ENCODE measurements around the gene PGBD5. TPM values are rescaled to one million over a fixed set of nuclear protein-coding genes. Genes with fewer than 3 reads are reported as not detected.
A peak's percentile ranks its signal among the peaks of the same experiment; 100 is the strongest.

The PGBD5 gene
- total and polyA plus RNA-seq, 4 donors: 0.54 to 3.0 (median 1.8) TPM

DNA sequence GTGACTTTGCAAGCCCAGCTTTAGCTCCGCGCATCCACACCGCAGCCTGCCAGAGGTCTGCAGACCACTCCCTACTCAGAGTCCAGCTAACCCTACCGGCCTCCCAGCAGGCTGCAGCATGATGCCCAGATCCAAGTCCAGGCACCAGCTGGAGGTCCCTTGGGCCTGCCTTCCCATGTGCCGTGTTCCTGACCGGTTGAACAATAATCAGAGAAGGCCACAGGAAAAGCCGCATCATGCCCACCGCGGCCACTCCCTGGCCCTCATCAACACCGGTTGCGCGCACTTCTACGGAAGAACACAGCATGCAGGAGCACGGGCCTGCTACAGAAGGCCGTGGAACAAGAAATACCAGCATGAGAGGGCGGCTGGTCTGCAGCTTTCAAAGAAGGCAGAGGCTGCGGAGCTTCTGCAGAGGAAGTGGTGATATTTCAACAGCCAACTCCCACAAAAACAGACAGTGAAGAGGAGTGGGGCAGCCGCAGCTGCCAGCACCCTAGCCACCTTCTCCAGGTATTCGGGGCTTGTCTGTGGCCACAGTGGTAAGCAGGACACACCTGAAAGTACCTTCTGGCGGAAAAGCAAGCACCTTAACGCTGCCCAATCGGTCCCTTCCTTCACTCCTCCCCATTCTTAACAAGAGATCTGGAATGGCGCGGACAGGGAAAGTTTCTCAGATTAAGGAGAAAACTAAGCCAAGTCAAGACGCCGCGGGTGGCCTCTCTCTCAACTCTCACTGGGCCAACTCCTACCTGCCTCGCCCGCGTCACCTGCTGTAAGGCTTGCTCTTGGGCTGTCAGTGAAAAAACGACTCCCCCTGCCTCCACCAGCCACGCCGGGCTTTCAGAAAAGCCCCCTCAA is 1.5 kb downstream of the PGBD5 start:
- peaks cover 9 to 32% (median 25%) of the 10 kb centered on the region in 3 donors for H3K27me3 ChIP-seq (ENCODE audit: control insufficient read depth in 3 of 3, insufficient read depth in 3 of 3, low read length in 2 of 3)
- no peak overlapping the region for H3K9ac ChIP-seq (ENCODE audit: insufficient read depth in 1 of 2, low read length in 2 of 2)
- no peaks in the 10 kb centered on the region for H3K36me3 ChIP-seq (ENCODE audit: control insufficient read depth in 4 of 4, insufficient read depth in 4 of 4, low read length in 4 of 4)
- peaks cover 0 to 2% (median 0%) of the 10 kb centered on the region in 4 donors for H3K9me3 ChIP-seq (ENCODE audit: control insufficient read depth in 4 of 4, insufficient read depth in 3 of 4, low read length in 3 of 4)
- DNase-seq (peak in 2 of 3 donors; percentile 29 to 35), ATAC-seq (ENCODE audit: insufficient read depth, low FRiP score) (no peak)
- 6 to 9% methylated on average over 33 of the region's 33 CpGs for WGBS, 2 donors
- H3K4me1 ChIP-seq (ENCODE audit: control insufficient read depth in 5 of 5, insufficient read depth in 5 of 5, low read length in 5 of 5): peaks cover 2 to 16% (median 6%) of the 10 kb centered on the region in 5 donors
- TF ChIP-seq, protein P1, sequence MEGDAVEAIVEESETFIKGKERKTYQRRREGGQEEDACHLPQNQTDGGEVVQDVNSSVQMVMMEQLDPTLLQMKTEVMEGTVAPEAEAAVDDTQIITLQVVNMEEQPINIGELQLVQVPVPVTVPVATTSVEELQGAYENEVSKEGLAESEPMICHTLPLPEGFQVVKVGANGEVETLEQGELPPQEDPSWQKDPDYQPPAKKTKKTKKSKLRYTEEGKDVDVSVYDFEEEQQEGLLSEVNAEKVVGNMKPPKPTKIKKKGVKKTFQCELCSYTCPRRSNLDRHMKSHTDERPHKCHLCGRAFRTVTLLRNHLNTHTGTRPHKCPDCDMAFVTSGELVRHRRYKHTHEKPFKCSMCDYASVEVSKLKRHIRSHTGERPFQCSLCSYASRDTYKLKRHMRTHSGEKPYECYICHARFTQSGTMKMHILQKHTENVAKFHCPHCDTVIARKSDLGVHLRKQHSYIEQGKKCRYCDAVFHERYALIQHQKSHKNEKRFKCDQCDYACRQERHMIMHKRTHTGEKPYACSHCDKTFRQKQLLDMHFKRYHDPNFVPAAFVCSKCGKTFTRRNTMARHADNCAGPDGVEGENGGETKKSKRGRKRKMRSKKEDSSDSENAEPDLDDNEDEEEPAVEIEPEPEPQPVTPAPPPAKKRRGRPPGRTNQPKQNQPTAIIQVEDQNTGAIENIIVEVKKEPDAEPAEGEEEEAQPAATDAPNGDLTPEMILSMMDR (IDR thresholded peaks at IDR 0.05; ENCODE audit: control extremely low read depth, extremely low read depth): no peak
- no peak overlapping the region for H3K4me3 ChIP-seq
- no peak overlapping the region for H3K27ac ChIP-seq (ENCODE audit: low read depth in 1 of 2, low read length in 1 of 2)

DNA sequence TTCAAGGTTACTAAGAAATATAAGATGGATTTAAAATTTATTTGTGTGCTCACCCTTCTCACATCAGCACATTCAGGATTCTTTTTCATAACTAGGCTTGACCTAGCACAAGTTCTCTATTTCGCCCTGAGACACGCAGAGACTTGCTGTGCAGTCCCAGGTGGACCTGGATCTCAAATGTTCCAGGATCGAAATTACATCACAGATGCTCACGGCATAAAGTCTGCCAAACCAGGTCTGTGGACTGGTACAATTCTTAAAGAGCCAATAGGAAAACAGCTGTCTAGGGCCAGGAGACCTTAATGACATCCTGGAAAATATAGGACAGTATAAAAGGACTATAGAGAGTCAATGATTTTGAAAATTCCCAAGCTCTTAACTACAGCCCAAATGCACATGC is 2.2 kb downstream of the PGBD5 start:
- TF ChIP-seq, protein P1 (IDR thresholded peaks at IDR 0.05; ENCODE audit: control extremely low read depth, extremely low read depth): no peak
- H3K36me3 ChIP-seq (ENCODE audit: control insufficient read depth in 4 of 4, insufficient read depth in 4 of 4, low read length in 4 of 4): no peaks in the 10 kb centered on the region
- no peak overlapping the region for H3K4me3 ChIP-seq
- ATAC-seq (ENCODE audit: insufficient read depth, low FRiP score): no peak
- H3K9ac ChIP-seq (ENCODE audit: insufficient read depth in 1 of 2, low read length in 2 of 2): no peak overlapping the region
- peaks cover 7 to 32% (median 25%) of the 10 kb centered on the region in 3 donors for H3K27me3 ChIP-seq (ENCODE audit: control insufficient read depth in 3 of 3, insufficient read depth in 3 of 3, low read length in 2 of 3)
- peaks cover 0 to 2% (median 0%) of the 10 kb centered on the region in 4 donors for H3K9me3 ChIP-seq (ENCODE audit: control insufficient read depth in 4 of 4, insufficient read depth in 3 of 4, low read length in 3 of 4)
- 79 to 82% methylated on average over 4 of the region's 4 CpGs for WGBS, 2 donors
- H3K27ac ChIP-seq (ENCODE audit: low read depth in 1 of 2, low read length in 1 of 2): no peak overlapping the region
- peaks cover 2 to 16% (median 6%) of the 10 kb centered on the region in 5 donors for H3K4me1 ChIP-seq (ENCODE audit: control insufficient read depth in 5 of 5, insufficient read depth in 5 of 5, low read length in 5 of 5)
- no peak for DNase-seq

DNA sequence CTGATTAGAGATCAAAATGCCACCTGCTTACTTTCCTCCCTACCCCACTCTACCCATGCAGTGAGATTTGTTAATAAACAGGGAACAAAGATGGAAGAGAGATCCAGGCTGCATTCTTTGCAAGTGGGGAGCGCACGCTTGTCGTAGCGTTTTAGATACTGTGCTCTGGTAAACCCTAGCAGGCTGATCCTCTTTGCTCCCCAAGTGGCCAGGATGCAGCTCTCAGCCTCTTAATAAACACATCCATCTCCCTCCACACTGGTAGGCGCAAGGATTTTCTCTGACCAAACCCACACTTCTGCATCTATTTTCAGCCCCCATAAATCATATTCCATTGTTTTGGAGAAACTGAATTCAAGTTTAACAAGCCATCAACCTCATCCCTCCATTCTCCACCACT is 2.9 kb downstream of the PGBD5 start:
- WGBS, 2 donors: 41 to 53% methylated on average over 5 of the region's 5 CpGs
- Histone ChIP-seq H3K4me3 (no peak overlapping the region), H3K27ac (ENCODE audit: low read depth in 1 of 2, low read length in 1 of 2) (no peak overlapping the region), H3K9me3 (ENCODE audit: control insufficient read depth in 4 of 4, insufficient read depth in 3 of 4, low read length in 3 of 4) (peaks cover 0 to 2% (median 0%) of the 10 kb centered on the region in 4 donors), H3K36me3 (ENCODE audit: control insufficient read depth in 4 of 4, insufficient read depth in 4 of 4, low read length in 4 of 4) (no peaks in the 10 kb centered on the region), H3K4me1 (ENCODE audit: control insufficient read depth in 5 of 5, insufficient read depth in 5 of 5, low read length in 5 of 5) (peaks cover 2 to 16% (median 6%) of the 10 kb centered on the region in 5 donors), H3K9ac (ENCODE audit: insufficient read depth in 1 of 2, low read length in 2 of 2) (no peak overlapping the region), H3K27me3 (ENCODE audit: control insufficient read depth in 3 of 3, insufficient read depth in 3 of 3, low read length in 2 of 3) (peaks cover 6 to 31% (median 25%) of the 10 kb centered on the region in 3 donors)
- DNase-seq: no peak
- ATAC-seq (ENCODE audit: insufficient read depth, low FRiP score): no peak
- TF ChIP-seq, protein P1 (IDR thresholded peaks at IDR 0.05; ENCODE audit: control extremely low read depth, extremely low read depth): no peak
